GM21723 (cell line): ENCODE measurements around the gene OR2F1.
"Not testable (repeated sequence)": the region's sequence is repeated elsewhere in the genome, so short reads cannot be mapped to it uniquely, and the experiment has no call there.

Source experiments
- ATAC-seq: cut with Tn5 transposase; IDR thresholded peaks from one replicate; pipeline ENCODE4 v1.9.1; 2021; ENCODE audit warnings: mild to moderate bottlenecking, moderate library complexity; ENCODE audit not compliant: unreplicated experiment

OR2F1 gene

DNA sequence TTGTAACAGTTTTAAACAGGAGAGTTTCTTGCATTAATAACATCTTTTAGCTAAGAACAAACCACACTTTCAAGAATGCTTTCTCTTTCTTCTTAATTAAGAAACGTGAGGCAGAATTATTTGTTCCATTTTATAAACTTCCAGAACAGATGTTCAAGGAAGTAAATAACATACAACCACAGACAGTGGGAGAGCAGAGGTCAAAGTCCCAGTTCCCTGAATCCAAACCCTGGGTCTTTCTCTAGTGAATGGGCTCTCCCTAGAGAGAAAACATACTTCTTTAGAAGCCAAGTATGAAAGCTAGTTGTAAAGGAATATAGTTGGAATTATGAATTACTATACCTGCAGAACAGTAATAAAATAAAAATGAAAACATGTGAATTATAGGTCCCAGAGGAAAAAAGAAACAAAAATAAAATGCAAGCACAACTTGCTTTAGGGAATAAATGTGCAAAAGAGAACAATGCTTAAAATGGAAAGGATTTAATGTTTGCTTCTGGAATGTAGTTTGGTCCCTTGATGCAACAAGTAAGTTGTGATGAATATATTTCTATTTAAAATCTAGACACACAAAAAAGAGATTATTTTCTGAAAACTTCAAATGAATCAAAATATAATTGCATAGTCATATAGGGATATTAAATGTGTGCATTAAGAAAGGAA lies 51.5 kb downstream of the OR2F1 start:
- no peak for ATAC-seq

DNA sequence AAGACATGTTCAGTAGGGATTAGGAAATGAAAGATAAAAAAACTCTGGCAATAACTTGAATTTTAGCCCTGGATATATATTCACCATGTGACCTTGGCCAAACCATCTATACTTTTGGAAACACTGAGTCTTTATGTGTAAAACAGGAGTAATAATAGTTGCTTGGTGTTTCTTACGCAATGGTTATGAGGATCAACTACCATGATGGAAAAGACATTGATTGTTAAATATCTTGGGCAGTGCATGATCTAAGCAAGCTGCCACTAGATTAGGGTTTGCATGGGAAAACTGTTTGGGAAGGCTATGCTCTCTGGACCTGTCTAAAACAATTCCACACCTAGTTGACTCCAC lies 52.0 kb downstream of the OR2F1 start:
- ATAC-seq = no peak

DNA sequence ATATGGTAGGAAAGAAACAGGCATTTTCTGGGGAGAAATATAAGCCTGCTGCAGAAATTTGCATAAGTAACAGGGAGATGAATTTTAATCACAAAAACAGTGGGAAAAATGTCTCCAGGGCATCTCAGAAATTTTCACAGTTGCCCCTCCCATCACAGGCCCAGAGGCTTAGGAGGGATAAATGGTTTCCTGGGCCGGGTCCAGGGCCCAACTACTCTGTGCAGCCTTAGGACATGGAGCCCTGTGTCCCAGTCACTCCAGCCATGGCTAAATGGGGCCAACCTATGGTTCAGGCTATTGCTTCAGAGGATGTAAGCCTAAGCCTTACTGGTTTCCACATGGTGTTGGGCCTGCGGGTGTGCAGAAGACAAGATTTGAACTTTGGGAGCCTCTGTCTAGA lies 54.7 kb downstream of the OR2F1 start:
- ATAC-seq = no peak

DNA sequence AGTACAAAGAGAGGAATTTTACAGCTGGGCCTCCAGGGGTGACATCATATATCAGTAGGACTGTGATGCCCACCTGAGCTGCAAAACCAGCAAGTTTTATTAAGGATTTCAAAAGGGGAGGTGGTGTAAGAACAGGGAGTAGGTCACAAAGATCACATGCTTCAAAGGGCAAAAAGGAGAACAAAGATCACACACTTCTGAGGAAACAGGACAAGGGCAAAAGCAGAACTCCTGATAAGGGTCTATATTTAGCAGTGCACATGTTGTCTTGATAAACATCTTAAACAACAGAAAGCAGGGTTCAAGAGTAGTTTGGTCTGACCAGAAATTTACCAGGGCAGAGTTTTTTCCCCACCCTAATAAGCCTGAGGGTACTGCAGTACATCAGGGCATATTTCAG lies 55.4 kb downstream of the OR2F1 start:
- ATAC-seq = not testable (repeated sequence)

DNA sequence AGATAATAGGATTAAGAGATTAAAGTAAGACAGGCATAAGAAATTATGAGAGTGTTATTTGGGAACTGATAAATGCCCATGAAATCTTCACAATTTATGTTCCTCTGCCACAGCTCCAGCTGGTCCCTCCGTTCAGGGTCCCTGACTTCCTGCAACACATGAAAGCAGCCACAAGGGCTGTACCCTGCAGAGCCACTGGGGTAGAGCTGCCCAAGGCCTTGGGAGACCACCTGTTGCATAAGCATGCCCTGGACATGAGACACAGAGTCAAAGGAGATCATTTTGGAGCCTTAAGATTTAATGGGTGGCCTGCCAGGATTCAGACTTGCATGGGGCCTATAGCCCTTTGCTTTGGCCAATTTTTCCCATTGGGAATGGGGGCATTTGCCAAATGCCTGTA lies 56.2 kb downstream of the OR2F1 start:
- not testable (repeated sequence) for ATAC-seq

DNA sequence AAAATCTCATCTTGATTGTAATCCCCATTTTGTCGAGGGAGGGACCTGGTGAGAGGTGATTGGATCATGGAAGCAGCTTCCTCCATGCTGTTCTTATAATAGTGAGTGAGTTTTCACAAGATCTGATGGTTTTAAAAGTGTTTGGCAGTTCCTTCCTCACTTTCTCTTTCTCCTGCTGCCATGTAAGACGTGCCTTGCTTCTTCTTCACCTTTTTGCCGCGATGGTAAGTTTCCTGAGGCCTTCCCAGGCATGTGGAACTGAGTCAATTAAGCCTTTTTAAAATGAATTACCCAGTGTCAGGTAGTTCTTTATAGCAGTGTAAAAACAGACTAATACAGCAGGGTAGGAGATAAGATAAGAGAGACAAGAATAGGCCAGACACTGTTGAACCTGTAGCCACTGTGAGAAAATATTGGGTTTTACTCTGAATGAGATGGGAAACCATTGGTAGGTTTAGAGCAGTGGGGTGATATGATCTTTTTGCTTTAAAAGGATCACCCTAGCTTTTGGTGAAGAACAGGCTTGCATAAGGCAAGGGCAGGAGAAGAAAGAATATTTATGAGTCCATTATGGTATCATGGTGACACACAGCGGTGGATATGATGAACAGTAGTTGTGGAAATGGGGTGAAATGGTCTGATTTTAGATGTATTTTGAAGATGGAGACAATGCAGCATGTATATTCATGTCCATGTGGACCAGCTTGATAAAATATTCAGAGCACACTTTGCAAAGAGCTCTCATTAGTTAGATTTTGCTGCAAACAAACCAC lies 57.0 kb downstream of the OR2F1 start:
- no peak for ATAC-seq
